ENCODE measurements around the gene SLIRP.

Gene SLIRP

DNA sequence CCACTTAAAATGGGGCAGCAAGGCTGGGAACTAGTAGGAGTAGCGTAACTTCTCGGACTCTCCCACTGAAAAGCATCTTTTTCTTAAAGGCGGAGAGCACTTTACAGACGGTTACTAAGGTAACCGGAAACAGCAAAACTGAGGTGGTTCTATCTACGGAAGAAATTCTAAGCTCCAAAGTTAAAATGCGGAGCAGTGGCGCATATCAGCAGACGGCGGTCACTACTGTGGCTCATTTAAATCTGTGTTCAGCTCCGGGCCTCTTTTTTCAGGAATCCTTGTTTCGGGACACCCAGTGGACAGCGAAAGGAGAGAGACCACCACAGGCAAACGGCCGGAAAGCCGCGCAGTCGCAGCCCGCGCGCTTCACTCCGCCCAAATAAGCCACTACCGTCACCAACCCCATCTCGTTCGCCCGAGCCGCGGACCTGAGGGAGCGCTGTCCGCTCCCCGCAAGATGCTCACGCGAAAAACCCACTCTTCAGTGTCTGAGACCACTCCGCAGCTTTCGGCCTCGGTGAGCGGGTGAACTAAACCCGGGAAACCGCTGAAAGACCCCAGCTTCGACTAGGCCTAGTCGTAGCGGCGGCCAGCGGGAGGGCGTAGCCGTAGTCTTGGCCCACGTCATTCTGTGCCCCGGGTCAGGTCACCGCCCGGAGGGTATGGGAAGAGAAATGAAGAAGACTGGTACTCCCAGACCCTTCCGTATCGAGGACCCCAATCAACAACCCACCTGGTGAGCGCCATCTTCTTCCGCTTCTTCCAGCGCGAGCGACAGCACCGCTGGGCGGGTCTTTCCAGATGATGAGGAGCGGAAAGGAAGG is 52.7 kb downstream of the SLIRP start, which contains the start of gene SNW1 (continued):
- TF ChIP-seq BCL6B (tag by site-specific recombination; IDR thresholded peaks at IDR 0.05), result no peak
- TF ChIP-seq GLI4 (tag by site-specific recombination; IDR thresholded peaks at IDR 0.05), result no peak
- no peak for TF ChIP-seq ZNF248 (tag by site-specific recombination; IDR thresholded peaks at IDR 0.05)
- TF ChIP-seq, protein P1, sequence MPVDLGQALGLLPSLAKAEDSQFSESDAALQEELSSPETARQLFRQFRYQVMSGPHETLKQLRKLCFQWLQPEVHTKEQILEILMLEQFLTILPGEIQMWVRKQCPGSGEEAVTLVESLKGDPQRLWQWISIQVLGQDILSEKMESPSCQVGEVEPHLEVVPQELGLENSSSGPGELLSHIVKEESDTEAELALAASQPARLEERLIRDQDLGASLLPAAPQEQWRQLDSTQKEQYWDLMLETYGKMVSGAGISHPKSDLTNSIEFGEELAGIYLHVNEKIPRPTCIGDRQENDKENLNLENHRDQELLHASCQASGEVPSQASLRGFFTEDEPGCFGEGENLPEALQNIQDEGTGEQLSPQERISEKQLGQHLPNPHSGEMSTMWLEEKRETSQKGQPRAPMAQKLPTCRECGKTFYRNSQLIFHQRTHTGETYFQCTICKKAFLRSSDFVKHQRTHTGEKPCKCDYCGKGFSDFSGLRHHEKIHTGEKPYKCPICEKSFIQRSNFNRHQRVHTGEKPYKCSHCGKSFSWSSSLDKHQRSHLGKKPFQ (tag by site-specific recombination; IDR thresholded peaks at IDR 0.05), result no peak
- TF ChIP-seq ZEB2 (tag by site-specific recombination; IDR thresholded peaks at IDR 0.05), result 0 out of 2 replicates have a peak, but pooled peaks have one; percentile 25
- no peak for TF ChIP-seq ZNF747 (tag by site-specific recombination; IDR thresholded peaks at IDR 0.05)
- no peak for TF ChIP-seq ZNF701 (tag by site-specific recombination; IDR thresholded peaks at IDR 0.05)
- TF ChIP-seq GLIS2 (tag by site-specific recombination; IDR thresholded peaks at IDR 0.05), result no peak
- TF ChIP-seq, protein P2, sequence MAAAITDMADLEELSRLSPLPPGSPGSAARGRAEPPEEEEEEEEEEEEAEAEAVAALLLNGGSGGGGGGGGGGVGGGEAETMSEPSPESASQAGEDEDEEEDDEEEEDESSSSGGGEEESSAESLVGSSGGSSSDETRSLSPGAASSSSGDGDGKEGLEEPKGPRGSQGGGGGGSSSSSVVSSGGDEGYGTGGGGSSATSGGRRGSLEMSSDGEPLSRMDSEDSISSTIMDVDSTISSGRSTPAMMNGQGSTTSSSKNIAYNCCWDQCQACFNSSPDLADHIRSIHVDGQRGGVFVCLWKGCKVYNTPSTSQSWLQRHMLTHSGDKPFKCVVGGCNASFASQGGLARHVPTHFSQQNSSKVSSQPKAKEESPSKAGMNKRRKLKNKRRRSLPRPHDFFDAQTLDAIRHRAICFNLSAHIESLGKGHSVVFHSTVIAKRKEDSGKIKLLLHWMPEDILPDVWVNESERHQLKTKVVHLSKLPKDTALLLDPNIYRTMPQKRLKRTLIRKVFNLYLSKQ (tag by site-specific recombination; IDR thresholded peaks at IDR 0.05; ENCODE audit: borderline replicate concordance), result no peak
- no peak for TF ChIP-seq ZNF223 (tag by site-specific recombination; IDR thresholded peaks at IDR 0.05)
- no peak for TF ChIP-seq ZBTB49 (tag by site-specific recombination; IDR thresholded peaks at IDR 0.05; ENCODE audit: low read depth)
- no peak for TF ChIP-seq ZBTB10 (tag by site-specific recombination; IDR thresholded peaks at IDR 0.05)
- no peak for TF ChIP-seq ZNF157 (tag by site-specific recombination; IDR thresholded peaks at IDR 0.05)
- TF ChIP-seq ZNF768 (tag by site-specific recombination; IDR thresholded peaks at IDR 0.05), result no peak
- TF ChIP-seq, protein P3, sequence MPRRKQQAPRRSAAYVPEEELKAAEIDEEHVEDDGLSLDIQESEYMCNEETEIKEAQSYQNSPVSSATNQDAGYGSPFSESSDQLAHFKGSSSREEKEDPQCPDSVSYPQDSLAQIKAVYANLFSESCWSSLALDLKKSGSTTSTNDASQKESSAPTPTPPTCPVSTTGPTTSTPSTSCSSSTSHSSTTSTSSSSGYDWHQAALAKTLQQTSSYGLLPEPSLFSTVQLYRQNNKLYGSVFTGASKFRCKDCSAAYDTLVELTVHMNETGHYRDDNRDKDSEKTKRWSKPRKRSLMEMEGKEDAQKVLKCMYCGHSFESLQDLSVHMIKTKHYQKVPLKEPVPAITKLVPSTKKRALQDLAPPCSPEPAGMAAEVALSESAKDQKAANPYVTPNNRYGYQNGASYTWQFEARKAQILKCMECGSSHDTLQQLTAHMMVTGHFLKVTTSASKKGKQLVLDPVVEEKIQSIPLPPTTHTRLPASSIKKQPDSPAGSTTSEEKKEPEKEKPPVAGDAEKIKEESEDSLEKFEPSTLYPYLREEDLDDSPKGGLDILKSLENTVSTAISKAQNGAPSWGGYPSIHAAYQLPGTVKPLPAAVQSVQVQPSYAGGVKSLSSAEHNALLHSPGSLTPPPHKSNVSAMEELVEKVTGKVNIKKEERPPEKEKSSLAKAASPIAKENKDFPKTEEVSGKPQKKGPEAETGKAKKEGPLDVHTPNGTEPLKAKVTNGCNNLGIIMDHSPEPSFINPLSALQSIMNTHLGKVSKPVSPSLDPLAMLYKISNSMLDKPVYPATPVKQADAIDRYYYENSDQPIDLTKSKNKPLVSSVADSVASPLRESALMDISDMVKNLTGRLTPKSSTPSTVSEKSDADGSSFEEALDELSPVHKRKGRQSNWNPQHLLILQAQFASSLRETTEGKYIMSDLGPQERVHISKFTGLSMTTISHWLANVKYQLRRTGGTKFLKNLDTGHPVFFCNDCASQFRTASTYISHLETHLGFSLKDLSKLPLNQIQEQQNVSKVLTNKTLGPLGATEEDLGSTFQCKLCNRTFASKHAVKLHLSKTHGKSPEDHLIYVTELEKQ (tag by site-specific recombination; IDR thresholded peaks at IDR 0.05; ENCODE audit: borderline replicate concordance), result no peak
- no peak for TF ChIP-seq ZNF23 (tag by site-specific recombination; IDR thresholded peaks at IDR 0.05; ENCODE audit: borderline replicate concordance)
- TF ChIP-seq ZNF10 (tag by site-specific recombination; IDR thresholded peaks at IDR 0.05), result no peak
- TF ChIP-seq ZNF549 (tag by site-specific recombination; IDR thresholded peaks at IDR 0.05), result no peak
- no peak for TF ChIP-seq ZNF155 (tag by site-specific recombination; IDR thresholded peaks at IDR 0.05)
- TF ChIP-seq ZNF133 (tag by site-specific recombination; IDR thresholded peaks at IDR 0.05), result no peak
- peak; percentile 68; the same call in 1 of the 2 replicates for TF ChIP-seq ZXDB (tag by site-specific recombination; IDR thresholded peaks at IDR 0.05)
- no peak for TF ChIP-seq ZBTB1 (tag by site-specific recombination; IDR thresholded peaks at IDR 0.05)
- TF ChIP-seq KLF7 (tag by site-specific recombination; IDR thresholded peaks at IDR 0.05; ENCODE audit: borderline replicate concordance), result no peak
- TF ChIP-seq, protein P4, sequence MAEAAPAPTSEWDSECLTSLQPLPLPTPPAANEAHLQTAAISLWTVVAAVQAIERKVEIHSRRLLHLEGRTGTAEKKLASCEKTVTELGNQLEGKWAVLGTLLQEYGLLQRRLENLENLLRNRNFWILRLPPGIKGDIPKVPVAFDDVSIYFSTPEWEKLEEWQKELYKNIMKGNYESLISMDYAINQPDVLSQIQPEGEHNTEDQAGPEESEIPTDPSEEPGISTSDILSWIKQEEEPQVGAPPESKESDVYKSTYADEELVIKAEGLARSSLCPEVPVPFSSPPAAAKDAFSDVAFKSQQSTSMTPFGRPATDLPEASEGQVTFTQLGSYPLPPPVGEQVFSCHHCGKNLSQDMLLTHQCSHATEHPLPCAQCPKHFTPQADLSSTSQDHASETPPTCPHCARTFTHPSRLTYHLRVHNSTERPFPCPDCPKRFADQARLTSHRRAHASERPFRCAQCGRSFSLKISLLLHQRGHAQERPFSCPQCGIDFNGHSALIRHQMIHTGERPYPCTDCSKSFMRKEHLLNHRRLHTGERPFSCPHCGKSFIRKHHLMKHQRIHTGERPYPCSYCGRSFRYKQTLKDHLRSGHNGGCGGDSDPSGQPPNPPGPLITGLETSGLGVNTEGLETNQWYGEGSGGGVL (tag by site-specific recombination; IDR thresholded peaks at IDR 0.05), result no peak

All from HEK293 (cell line).